Measurements from ENCODE around the gene PRSS53.

Gene PRSS53

GRCh38 chr16:31129568-31130335, 41.0 kb upstream of the PRSS53 start:
- Histone ChIP-seq H3K4me2 (ENCODE audit: insufficient read depth, low read length) (no peak overlapping the region), H3K27me3 (ENCODE audit: insufficient read depth, low read length, poor library complexity) (no peaks in the 10 kb centered on the region), H4K20me1 (ENCODE audit: insufficient read depth, low read length) (no peaks in the 10 kb centered on the region), H2AFZ (ENCODE audit: low read depth, low read length) (no peak overlapping the region), H3K36me3 (ENCODE audit: insufficient read depth, low read length) (peaks cover 50% of the 10 kb centered on the region), H3K4me3 (ENCODE audit: low read depth in 1 of 2, low read length in 2 of 2) (no peak overlapping the region), H3K4me1 (ENCODE audit: insufficient read depth, low read length) (no peaks in the 10 kb centered on the region), H3K9me3 (ENCODE audit: insufficient read depth, low read length, severe bottlenecking) (no peaks in the 10 kb centered on the region), H3K79me2 (ENCODE audit: insufficient read depth, low read length) (no peaks in the 10 kb centered on the region), H3K27ac (ENCODE audit: low read length) (no peak overlapping the region), H3K9ac (ENCODE audit: low read depth, low read length) (no peak overlapping the region)
- DNase-seq (no peak), ATAC-seq (ENCODE audit: insufficient read depth, low read depth) (no peak)
- TF ChIP-seq EZH2 (IDR thresholded peaks at IDR 0.05; ENCODE audit: borderline replicate concordance, low read depth, low read length, severe bottlenecking) (no peak), CTCF (IDR thresholded peaks at IDR 0.05; ENCODE audit: borderline replicate concordance, extremely low read depth, low read length, poor library complexity, severe bottlenecking) (no peak)

GRCh38 chr16:31128711-31129567, 40.2 kb upstream of the PRSS53 start:
- H3K9me3 ChIP-seq (ENCODE audit: insufficient read depth, low read length, severe bottlenecking) = no peaks in the 10 kb centered on the region
- H3K4me1 ChIP-seq (ENCODE audit: insufficient read depth, low read length) = no peaks in the 10 kb centered on the region
- TF ChIP-seq EZH2 (IDR thresholded peaks at IDR 0.05; ENCODE audit: borderline replicate concordance, low read depth, low read length, severe bottlenecking) (no peak), CTCF (IDR thresholded peaks at IDR 0.05; ENCODE audit: borderline replicate concordance, extremely low read depth, low read length, poor library complexity, severe bottlenecking) (no peak)
- no peaks in the 10 kb centered on the region for H3K27me3 ChIP-seq (ENCODE audit: insufficient read depth, low read length, poor library complexity)
- ATAC-seq (ENCODE audit: insufficient read depth, low read depth) (no peak), DNase-seq (no peak)
- no peak overlapping the region for H2AFZ ChIP-seq (ENCODE audit: low read depth, low read length)
- H3K4me3 ChIP-seq (ENCODE audit: low read depth in 1 of 2, low read length in 2 of 2) = no peak overlapping the region
- no peak overlapping the region for H3K9ac ChIP-seq (ENCODE audit: low read depth, low read length)
- no peaks in the 10 kb centered on the region for H4K20me1 ChIP-seq (ENCODE audit: insufficient read depth, low read length)
- H3K4me2 ChIP-seq (ENCODE audit: insufficient read depth, low read length) = no peak overlapping the region
- H3K27ac ChIP-seq (ENCODE audit: low read length) = no peak overlapping the region
- peaks cover 54% of the 10 kb centered on the region for H3K36me3 ChIP-seq (ENCODE audit: insufficient read depth, low read length)
- no peaks in the 10 kb centered on the region for H3K79me2 ChIP-seq (ENCODE audit: insufficient read depth, low read length)

- ATAC-seq (ENCODE audit: insufficient read depth, low read depth) = no peak
- Histone ChIP-seq H3K27me3 (ENCODE audit: insufficient read depth, low read length, poor library complexity) (no peaks in the 10 kb centered on the region), H3K4me3 (ENCODE audit: low read depth in 1 of 2, low read length in 2 of 2) (no peak overlapping the region), H2AFZ (ENCODE audit: low read depth, low read length) (no peak overlapping the region), H4K20me1 (ENCODE audit: insufficient read depth, low read length) (no peaks in the 10 kb centered on the region), H3K4me2 (ENCODE audit: insufficient read depth, low read length) (no peak overlapping the region), H3K4me1 (ENCODE audit: insufficient read depth, low read length) (no peaks in the 10 kb centered on the region), H3K9ac (ENCODE audit: low read depth, low read length) (no peak overlapping the region), H3K27ac (ENCODE audit: low read length) (no peak overlapping the region), H3K36me3 (ENCODE audit: insufficient read depth, low read length) (peaks cover 65% of the 10 kb centered on the region), H3K9me3 (ENCODE audit: insufficient read depth, low read length, severe bottlenecking) (no peaks in the 10 kb centered on the region), H3K79me2 (ENCODE audit: insufficient read depth, low read length) (no peaks in the 10 kb centered on the region)
- TF ChIP-seq EZH2 (IDR thresholded peaks at IDR 0.05; ENCODE audit: borderline replicate concordance, low read depth, low read length, severe bottlenecking) (no peak), CTCF (IDR thresholded peaks at IDR 0.05; ENCODE audit: borderline replicate concordance, extremely low read depth, low read length, poor library complexity, severe bottlenecking) (no peak)
- DNase-seq = no peak
Observed at GRCh38 chr16:31127182-31127581, 38.4 kb upstream of the PRSS53 start.
